HepG2 (cell line): ENCODE measurements around the gene VASH2. TPM values are rescaled to one million over a fixed set of nuclear protein-coding genes. Genes with fewer than 3 reads are reported as not detected.

ENCODE experiments used
- ARNTL ChIP-seq: sonication (generic); formaldehyde crosslinking; IDR thresholded peaks from 2 replicates; pipeline ENCODE4 v1.4.0; 2020; ENCODE audit warnings: mild to moderate bottlenecking, missing genetic modification reagents
- ATAD3A ChIP-seq: sonication (generic); formaldehyde crosslinking; IDR thresholded peaks from 2 replicates; pipeline ENCODE4 v1.4.0; 2020; ENCODE audit warnings: missing genetic modification reagents
- DMTF1 ChIP-seq: sonication (generic); formaldehyde crosslinking; IDR thresholded peaks from 2 replicates; pipeline ENCODE4 v1.4.0; 2020; ENCODE audit warnings: mild to moderate bottlenecking, missing genetic modification reagents
- EP300 ChIP-seq, 3 experiments: sonication (generic) in 1 of 3; formaldehyde crosslinking in 1 of 3; IDR thresholded peaks; 2 replicates each; pipeline versions ENCODE4 v1.5.1 to v1.6.1; 2011 to 2020; ENCODE audit warnings: low read depth in 2 of 3, low read length in 2 of 3, borderline replicate concordance in 1 of 3, improper control_type of control experiment in 1 of 3, mild to moderate bottlenecking in 1 of 3, missing genetic modification reagents in 1 of 3, moderate library complexity in 1 of 3
- FLYWCH1 ChIP-seq: sonication (generic); formaldehyde crosslinking; IDR thresholded peaks from 2 replicates; pipeline ENCODE4 v1.8.1; 2023; ENCODE audit warnings: mild to moderate bottlenecking, missing genetic modification reagents
- FOXP1 ChIP-seq, 2 experiments: fragments of 450-650 bp in 1 of 2; IDR thresholded peaks; 2 replicates each; pipeline ENCODE4 v1.6.1; 2017 to 2018; ENCODE audit warnings: antibody characterized with exemption in 1 of 2
- GATAD2A ChIP-seq: IDR thresholded peaks from 2 replicates; pipeline ENCODE4 v1.6.1; 2016
- HMG20B ChIP-seq: conservative IDR thresholded peaks from 2 replicates; pipeline ENCODE4 v1.6.1; 2016; ENCODE audit warnings: missing genetic modification reagents, missing compliant biosample characterization
- NFIC ChIP-seq: IDR thresholded peaks from 2 replicates; pipeline ENCODE4 v1.6.1; 2012; ENCODE audit warnings: mild to moderate bottlenecking, low read length, inconsistent platforms
- RBFOX2 ChIP-seq: fragments of 200-400 bp; formaldehyde crosslinking; IDR thresholded peaks from 2 replicates; pipeline ENCODE4 v1.6.1; 2017; ENCODE audit warnings: low read depth, mild to moderate bottlenecking, low read length
- RBM22 ChIP-seq: fragments of 200-400 bp; formaldehyde crosslinking; optimal IDR thresholded peaks from 2 replicates; pipeline ENCODE3; 2017; ENCODE audit warnings: mild to moderate bottlenecking, low read length, moderate library complexity
- RFX1 ChIP-seq: fragments of 450-650 bp; IDR thresholded peaks from 2 replicates; pipeline ENCODE4 v1.6.1; 2017
- SRF ChIP-seq: IDR thresholded peaks from 2 replicates; pipeline ENCODE4 v1.6.1; 2011; ENCODE audit warnings: mild to moderate bottlenecking, low read depth, low read length, moderate library complexity
- TRIM24 ChIP-seq: sonication (generic); formaldehyde crosslinking; IDR thresholded peaks from 2 replicates; pipeline ENCODE4 v1.8.0; 2022; ENCODE audit warnings: mild to moderate bottlenecking, missing genetic modification reagents
- U2AF2 ChIP-seq: fragments of 200-400 bp; formaldehyde crosslinking; IDR thresholded peaks from 2 replicates; pipeline ENCODE4 v1.6.1; 2017; ENCODE audit warnings: low read depth, mild to moderate bottlenecking, low read length
- USF2 ChIP-seq, 2 experiments: sonication (generic) in 1 of 2; formaldehyde crosslinking in 1 of 2; IDR thresholded peaks; 2 replicates each; pipeline versions ENCODE4 v1.5.1 to v1.6.1; 2011 to 2020; ENCODE audit warnings: borderline replicate concordance in 1 of 2, low read depth in 1 of 2, low read length in 1 of 2, mild to moderate bottlenecking in 1 of 2, missing genetic modification reagents in 1 of 2, moderate library complexity in 1 of 2
- ZBTB1 ChIP-seq: sonication (generic); formaldehyde crosslinking; IDR thresholded peaks from 2 replicates; pipeline ENCODE4 v1.4.0; 2020; ENCODE audit warnings: missing genetic modification reagents, borderline replicate concordance
- ZHX1 ChIP-seq: sonication (generic); formaldehyde crosslinking; IDR thresholded peaks from 2 replicates; pipeline ENCODE4 v1.8.1; 2022; ENCODE audit warnings: low read depth, mild to moderate bottlenecking, missing genetic modification reagents
- ZNF180 ChIP-seq: sonication (generic); formaldehyde crosslinking; IDR thresholded peaks from 2 replicates; pipeline ENCODE4 v1.4.0; 2020; ENCODE audit warnings: low read depth, missing genetic modification reagents, borderline replicate concordance
- ZNF260 ChIP-seq: sonication (generic); formaldehyde crosslinking; IDR thresholded peaks from 2 replicates; pipeline ENCODE4 v1.4.0; 2020; ENCODE audit warnings: missing genetic modification reagents, low read depth, mild to moderate bottlenecking, borderline replicate concordance
- ZNF263 ChIP-seq: sonication (generic); formaldehyde crosslinking; IDR thresholded peaks from 2 replicates; pipeline ENCODE4 v1.4.0; 2020; ENCODE audit warnings: missing genetic modification reagents
- ZNF562 ChIP-seq: sonication (generic); formaldehyde crosslinking; IDR thresholded peaks from 2 replicates; pipeline ENCODE4 v1.8.0; 2022; ENCODE audit warnings: missing genetic modification reagents, borderline replicate concordance
- ZNF792 ChIP-seq: IDR thresholded peaks from 2 replicates; pipeline ENCODE4 v1.6.1; 2016
- ZNF891 ChIP-seq: sonication (generic); formaldehyde crosslinking; IDR thresholded peaks from 2 replicates; pipeline ENCODE4 v1.5.0; 2020; ENCODE audit warnings: mild to moderate bottlenecking, missing genetic modification reagents
- polyA plus RNA-seq, 8 experiments: library from polyadenylated mRNA; depleted of rRNA in 3 of 8; stranded (reverse) in 7 of 8; unstranded in 1 of 8; fragments of >200 nt; fragmentation: Illumina TruSeq in 4 of 8; extraction: Trizol in 4 of 8; gene quantifications; 2 replicates each; pipeline versions ENCODE4 v1.2.1 to v1.2.3, GENCODE V29; 2011 to 2016; ENCODE audit warnings: low read depth in 4 of 8, missing spikeins in 1 of 8, mixed read lengths in 1 of 8; ENCODE audit not compliant: insufficient read depth in 1 of 8
- total RNA-seq, 5 experiments: library from RNA; depleted of rRNA; stranded (reverse); fragments of >200 nt; fragmentation: Illumina TruSeq; extraction: Trizol; gene quantifications; 2 replicates each; pipeline ENCODE4 v1.2.3, GENCODE V29; 2016; ENCODE audit warnings: low read depth in 1 of 5

Gene VASH2
- total and polyA plus RNA-seq, 2 of the 13 experiments (the other 11 are each of a cell fraction or from before 2014, with no cell fraction given): 0.44 to 1.00 TPM

GRCh38 chr1:212930986-212931678, 19.2 kb upstream of the VASH2 start (continued):
- no peak for TF ChIP-seq ZHX1
- peak; percentile 66; the same call in 1 of the 2 replicates for TF ChIP-seq GATAD2A (CRISPR knock-in tag)
- no peak for TF ChIP-seq RFX1
- no peak for TF ChIP-seq ZNF260 (CRISPR knock-in tag)
- no peak for TF ChIP-seq FOXP1 (IDR thresholded peaks at IDR 0.05)
- peak; percentile 35 for TF ChIP-seq FOXP1 (CRISPR knock-in tag; IDR thresholded peaks at IDR 0.05)
- no peak for TF ChIP-seq ZNF891 (CRISPR knock-in tag)
- no peak for TF ChIP-seq ARNTL (CRISPR knock-in tag)
- TF ChIP-seq TRIM24: no peak
- peak; percentile 74 for TF ChIP-seq ZNF263 (CRISPR knock-in tag)
- TF ChIP-seq ZNF792 (CRISPR knock-in tag): 0 out of 2 replicates have a peak, but pooled peaks have one; percentile 27
- no peak for TF ChIP-seq RBFOX2
- no peak for TF ChIP-seq NFIC
- no peak for TF ChIP-seq DMTF1
- TF ChIP-seq ATAD3A (CRISPR knock-in tag): no peak
- TF ChIP-seq U2AF2: no peak
- peak in 1 of 2 experiments; percentile 30; a peak in 1 of 4 replicates for TF ChIP-seq EP300 (IDR thresholded peaks at IDR 0.05; ENCODE audit: low read depth in 2 of 2, low read length in 2 of 2)
- TF ChIP-seq EP300 (CRISPR knock-in tag; IDR thresholded peaks at IDR 0.05; ENCODE audit: borderline replicate concordance): 0 out of 2 replicates have a peak, but pooled peaks have one; percentile 34
- no peak for TF ChIP-seq RBM22
- TF ChIP-seq SRF: no peak
- TF ChIP-seq FLYWCH1 (CRISPR knock-in tag): no peak
- TF ChIP-seq ZNF180: no peak
- no peak for TF ChIP-seq ZNF562 (CRISPR knock-in tag)
- no peak for TF ChIP-seq ZBTB1 (CRISPR knock-in tag)
- no peak for TF ChIP-seq HMG20B (CRISPR knock-in tag)
- TF ChIP-seq USF2 (IDR thresholded peaks at IDR 0.05; ENCODE audit: low read depth, low read length): no peak
- no peak for TF ChIP-seq USF2 (CRISPR knock-in tag; IDR thresholded peaks at IDR 0.05; ENCODE audit: borderline replicate concordance)
